H9 (cell line): ENCODE data around the gene HLF. TPM values are rescaled to one million over a fixed set of nuclear protein-coding genes. Genes with fewer than 3 reads are reported as not detected.

ENCODE experiments used
- DNase-seq: peaks from one replicate; pipeline ENCODE4 v3.0.0-alpha.2; 2017
- H2AFZ ChIP-seq: one replicate; pipeline ENCODE4 v1.6.1; 2013; ENCODE audit warnings: mild to moderate bottlenecking, low read length, control low read depth, moderate library complexity
- H2AK5ac ChIP-seq: 2 replicates; pipeline ENCODE4 v1.6.1; 2013; ENCODE audit warnings: low read length, control low read depth, mixed read lengths; ENCODE audit not compliant: insufficient read length
- H2BK120ac ChIP-seq: one replicate; pipeline ENCODE4 v1.6.1; 2013; ENCODE audit warnings: low read depth, mild to moderate bottlenecking, low read length, control low read depth, inconsistent platforms; ENCODE audit not compliant: poor library complexity, severe bottlenecking
- H2BK12ac ChIP-seq: 2 replicates; pipeline ENCODE4 v1.6.1; 2013; ENCODE audit warnings: low read length, control low read depth, mixed read lengths, low read depth; ENCODE audit not compliant: insufficient read length
- H2BK15ac ChIP-seq: 2 replicates; pipeline ENCODE4 v1.6.1; 2013; ENCODE audit warnings: low read depth, low read length, control low read depth
- H2BK20ac ChIP-seq: one replicate; pipeline ENCODE4 v1.6.1; 2013; ENCODE audit warnings: low read depth, mild to moderate bottlenecking, low read length, control low read depth, inconsistent platforms; ENCODE audit not compliant: poor library complexity, severe bottlenecking
- H2BK5ac ChIP-seq: 2 replicates; pipeline ENCODE4 v1.6.1; 2013; ENCODE audit warnings: low read length, control low read depth, mixed read lengths; ENCODE audit not compliant: insufficient read length
- H3K14ac ChIP-seq: 2 replicates; pipeline ENCODE4 v1.6.1; 2013; ENCODE audit warnings: low read length, control low read depth; ENCODE audit not compliant: insufficient read depth
- H3K18ac ChIP-seq: 2 replicates; pipeline ENCODE4 v1.6.1; 2013; ENCODE audit warnings: low read depth, mild to moderate bottlenecking, mixed read lengths, low read length, control low read depth; ENCODE audit not compliant: insufficient read length
- H3K23ac ChIP-seq: 2 replicates; pipeline ENCODE4 v1.6.1; 2013; ENCODE audit warnings: low read length, control low read depth, mixed read lengths, low read depth; ENCODE audit not compliant: insufficient read length
- H3K23me2 ChIP-seq: 2 replicates; pipeline ENCODE4 v1.6.1; 2013; ENCODE audit warnings: low read depth, mild to moderate bottlenecking, mixed read lengths, low read length, control low read depth; ENCODE audit not compliant: insufficient read length, poor library complexity, severe bottlenecking
- H3K27ac ChIP-seq: 2 replicates; pipeline ENCODE4 v1.5.1; 2013; ENCODE audit warnings: low read length, control low read depth, mixed read lengths, low read depth; ENCODE audit not compliant: insufficient read length
- H3K27me3 ChIP-seq: 2 replicates; pipeline ENCODE4 v1.6.1; 2013; ENCODE audit warnings: low read length, control low read depth, inconsistent platforms; ENCODE audit not compliant: insufficient read depth
- H3K4ac ChIP-seq: 2 replicates; pipeline ENCODE4 v1.6.1; 2013; ENCODE audit warnings: low read depth, mild to moderate bottlenecking, control low read depth, inconsistent platforms, low read length, moderate library complexity
- H3K4me1 ChIP-seq: 2 replicates; pipeline ENCODE4 v1.6.1; 2013; ENCODE audit warnings: low read length, control low read depth, inconsistent platforms; ENCODE audit not compliant: insufficient read depth
- H3K4me2 ChIP-seq: 2 replicates; pipeline ENCODE4 v1.6.1; 2013; ENCODE audit warnings: low read length, control low read depth, mixed read lengths; ENCODE audit not compliant: insufficient read length, insufficient read depth
- H3K56ac ChIP-seq: 2 replicates; pipeline ENCODE4 v1.6.1; 2013; ENCODE audit warnings: low read depth, mild to moderate bottlenecking, mixed read lengths, low read length, control low read depth; ENCODE audit not compliant: insufficient read length
- H3K79me1 ChIP-seq: 2 replicates; pipeline ENCODE4 v1.6.1; 2013; ENCODE audit warnings: low read depth, mild to moderate bottlenecking, moderate library complexity, low read length, control low read depth, inconsistent platforms; ENCODE audit not compliant: insufficient read depth, poor library complexity, severe bottlenecking
- H3K79me2 ChIP-seq: 2 replicates; pipeline ENCODE4 v1.6.1; 2013; ENCODE audit warnings: low read length, control low read depth, inconsistent platforms; ENCODE audit not compliant: insufficient read depth
- H3K9ac ChIP-seq: 2 replicates; pipeline ENCODE4 v1.6.1; 2013; ENCODE audit warnings: low read length, control low read depth, mixed read lengths; ENCODE audit not compliant: insufficient read length; ENCODE audit errors: extremely low read depth
- H3K9me3 ChIP-seq: one replicate; pipeline ENCODE4 v1.6.1; 2013; ENCODE audit warnings: low read depth, low read length, inconsistent platforms; ENCODE audit not compliant: control insufficient read depth
- H3T11ph ChIP-seq: one replicate; pipeline ENCODE4 v1.6.1; 2013; ENCODE audit warnings: mild to moderate bottlenecking, low read length, control low read depth, inconsistent platforms
- H4K20me1 ChIP-seq: one replicate; pipeline ENCODE4 v1.6.1; 2013; ENCODE audit not compliant: control insufficient read depth, insufficient read length, insufficient read depth
- H4K5ac ChIP-seq: 2 replicates; pipeline ENCODE4 v1.6.1; 2013; ENCODE audit warnings: low read depth, mild to moderate bottlenecking, mixed read lengths, low read length, control low read depth; ENCODE audit not compliant: insufficient read length
- H4K8ac ChIP-seq: replicated peaks from 2 replicates; pipeline ENCODE4 v1.6.1; 2013; ENCODE audit warnings: low read length, control low read depth, mixed read lengths, low read depth; ENCODE audit not compliant: insufficient read length
- H4K91ac ChIP-seq: 2 replicates; pipeline ENCODE4 v1.6.1; 2013; ENCODE audit warnings: low read depth, mild to moderate bottlenecking, moderate library complexity, mixed read lengths, low read length, control low read depth; ENCODE audit not compliant: insufficient read length
- H3K27ac Mint-ChIP-seq, 3 experiments: 2 replicates in 2 of 3; 3 replicates in 1 of 3; pipeline ENCODE4 v1.8.0; 2020 to 2021; ENCODE audit warnings: mixed read lengths in 3 of 3, mild to moderate bottlenecking in 1 of 3, moderate library complexity in 1 of 3
- H3K27me3 Mint-ChIP-seq: 2 replicates; pipeline ENCODE4 v1.8.0; 2021; ENCODE audit warnings: low read depth, mild to moderate bottlenecking, moderate library complexity, mixed read lengths
- H3K36me3 Mint-ChIP-seq, 3 experiments: 2 replicates in 2 of 3; 3 replicates in 1 of 3; pipeline ENCODE4 v1.8.0; 2020 to 2021; ENCODE audit warnings: low read depth in 3 of 3, mixed read lengths in 3 of 3; ENCODE audit not compliant: insufficient read depth in 1 of 3
- H3K4me1 Mint-ChIP-seq, 2 experiments: 2 replicates each; pipeline ENCODE4 v1.8.0; 2020; ENCODE audit warnings: mixed read lengths in 2 of 2
- H3K4me3 Mint-ChIP-seq, 2 experiments: 2 replicates in 1 of 2; 3 replicates in 1 of 2; pipeline ENCODE4 v1.8.0; 2020 to 2021; ENCODE audit warnings: mild to moderate bottlenecking in 2 of 2, mixed read lengths in 2 of 2, moderate library complexity in 1 of 2
- H3K9me3 Mint-ChIP-seq, 2 experiments: 2 replicates in 1 of 2; 3 replicates in 1 of 2; pipeline ENCODE4 v1.8.0; 2020; ENCODE audit warnings: mild to moderate bottlenecking in 2 of 2, mixed read lengths in 2 of 2, moderate library complexity in 1 of 2
- CTCF ChIP-seq: fragments of 200-600 bp; sonication (generic); conservative IDR thresholded peaks from 3 replicates; pipeline ENCODE4 v1.8.0; 2021; ENCODE audit warnings: antibody characterized with exemption, mild to moderate bottlenecking
- WGBS: extraction: QIAGEN DNeasy Blood & Tissue Kit; methylation state at CpG from one replicate; pipeline ENCODE4 v1.1.7; 2013; ENCODE audit warnings: missing lambda C conversion rate, low lambda C conversion rate, mixed read lengths; ENCODE audit not compliant: insufficient read length; ENCODE audit errors: extremely low coverage; 5-methylcytosine and 5-hydroxymethylcytosine counted together
- total RNA-seq: library from RNA; stranded (reverse); gene quantifications from 2 replicates; pipeline ENCODE4 v1.2.1, GENCODE V29; 2021

Gene HLF
- total RNA-seq, 1 experiment from 2014 or later = 0.17 TPM

GRCh38 chr17:55292094-55292493 lies 27.3 kb downstream of the HLF start:
- H3K9me3 Mint-ChIP-seq = peaks cover 0 to 3% of the 10 kb centered on the region in 2 experiments; a peak in 1 of 5 replicates
- Histone ChIP-seq H4K20me1 (no peaks in the 10 kb centered on the region), H3K4ac (no peak overlapping the region), H3K9ac (no peak overlapping the region), H3K27me3 (no peaks in the 10 kb centered on the region), H4K91ac (no peak overlapping the region), H2AFZ (no peak overlapping the region), H2BK12ac (no peak overlapping the region), H3K23ac (no peak overlapping the region), H2AK5ac (no peak overlapping the region), H2BK15ac (no peak overlapping the region), H2BK120ac (no peak overlapping the region), H2BK5ac (no peak overlapping the region), H3K4me1 (no peaks in the 10 kb centered on the region), H2BK20ac (no peak overlapping the region), H3K18ac (no peak overlapping the region), H4K8ac (no peak overlapping the region), H3K14ac (no peak overlapping the region), H3K4me2 (no peak overlapping the region), H3K79me1 (no peaks in the 10 kb centered on the region), H3T11ph (no peak overlapping the region), H4K5ac (no peak overlapping the region), H3K9me3 (no peaks in the 10 kb centered on the region), H3K27ac (no peak overlapping the region), H3K79me2 (no peaks in the 10 kb centered on the region), H3K23me2 (no peaks in the 10 kb centered on the region), H3K56ac (no peak overlapping the region)
- H3K27me3 Mint-ChIP-seq = no peaks in the 10 kb centered on the region
- H3K4me3 Mint-ChIP-seq = no peak overlapping the region
- no peak for DNase-seq
- no peak overlapping the region for H3K27ac Mint-ChIP-seq
- no peaks in the 10 kb centered on the region for H3K36me3 Mint-ChIP-seq
- no CpG with 5 or more reads among the region's 5 CpGs for WGBS
- TF ChIP-seq CTCF = no peak
- H3K4me1 Mint-ChIP-seq = no peaks in the 10 kb centered on the region
